Breast epithelium (tissue), 3 donors: ENCODE measurements around the gene RPL13A.

Experiments used
- CTCF ChIP-seq, 3 donors: fragments of 450-650 bp; IDR thresholded peaks; one replicate each; pipeline ENCODE4 v1.5.1; 2016 to 2017; ENCODE audit warnings: antibody characterized with exemption in 3 of 3, mild to moderate bottlenecking in 3 of 3, moderate library complexity in 3 of 3
- POLR2A ChIP-seq: fragments of 450-650 bp; IDR thresholded peaks from one replicate; pipeline ENCODE4 v1.6.1; 2016; ENCODE audit warnings: antibody characterized with exemption, mild to moderate bottlenecking, moderate library complexity

GRCh38 chr19:49490287-49491029, 3.0 kb downstream of the RPL13A start:
- TF ChIP-seq CTCF (IDR thresholded peaks at IDR 0.05): no peak
- TF ChIP-seq POLR2A: no peak
